SK-MEL-5 (cell line): ENCODE results near the gene MPP2. TPM values are rescaled to one million over a fixed set of nuclear protein-coding genes. Genes with fewer than 3 reads are reported as not detected.
"Not testable (repeated sequence)": the region's sequence is repeated elsewhere in the genome, so short reads cannot be mapped to it uniquely, and the experiment has no call there.

Experiments
- DNase-seq: peaks from one replicate; pipeline ENCODE4 v3.0.0-alpha.2; 2016; ENCODE audit warnings: low read depth, low spot score
- in situ Hi-C: cut with HindIII; loops from 2 replicates; pipeline ENCODE4 v1.10.0; 2016; ENCODE audit warnings: low sequenced_read_pairs, high pct_unique_total_duplicates, low pct_unique_long_range_greater_than_20kb
- polyA plus RNA-seq, 2 experiments: library from polyadenylated mRNA; depleted of rRNA; stranded (reverse); fragments of >200 nt; gene quantifications; 2 replicates each; pipeline ENCODE4 v1.2.3, GENCODE V29; 2015
- total RNA-seq: library from RNA; depleted of rRNA; stranded (reverse); fragments of >200 nt; shearing (Covaris generic); gene quantifications from 2 replicates; pipeline ENCODE4 v1.2.3, GENCODE V29; 2014; rRNA removed

The MPP2 gene
- total RNA-seq = 1.8 TPM in 2 replicates
- 7.8 and 8.5 TPM in 2 replicates for polyA plus RNA-seq (2015; cell fraction: cytosol; rRNA removed)
- polyA plus RNA-seq (2015; cell fraction: nucleus; rRNA removed) = 4.4 and 9.1 TPM in 2 replicates

GRCh38 chr17:43907425-43907981 lies at the start of gene MPP2:
MPP2 (minus strand) TSS chr17:43907536; CDS start chr17:43904460, 3,076 bp downstream.
- DNase-seq = peak; percentile 74
- in situ Hi-C loops = no loop called here

GRCh38 chr17:43956222-43956621 lies 48.9 kb upstream of the MPP2 start:
- no peak for DNase-seq
- in situ Hi-C loops = no loop called here

GRCh38 chr17:43953746-43954145 lies 46.4 kb upstream of the MPP2 start, which contains the start of gene PYY:
PYY (minus strand) TSS chr17:43953940; CDS start chr17:43953483, 457 bp downstream.
- in situ Hi-C loops = no loop called here
- no peak for DNase-seq

GRCh38 chr17:43952724-43953666 lies 45.7 kb upstream of the MPP2 start:
- in situ Hi-C loops = no loop called here
- DNase-seq = no peak

- in situ Hi-C loops = no loop called here
- DNase-seq = no peak
Measured at GRCh38 chr17:43952351-43952723, 45.0 kb upstream of the MPP2 start.

- DNase-seq = no peak
- in situ Hi-C loops = no loop called here
Measured at GRCh38 chr17:43951750-43952149, 44.4 kb upstream of the MPP2 start.

GRCh38 chr17:43950554-43950953 lies 43.2 kb upstream of the MPP2 start:
- in situ Hi-C loops = no loop called here

GRCh38 chr17:43949781-43950180 lies 42.4 kb upstream of the MPP2 start:
- in situ Hi-C loops = no loop called here
- peak; percentile 25 for DNase-seq

More at GRCh38 chr17:43950554-43950953, 43.2 kb upstream of the MPP2 start:
- no peak for DNase-seq

- DNase-seq = no peak
- in situ Hi-C loops = no loop called here
Measured at GRCh38 chr17:43946781-43947180, 39.4 kb upstream of the MPP2 start.

GRCh38 chr17:43945074-43945829 lies 37.9 kb upstream of the MPP2 start:
- DNase-seq = no peak
- in situ Hi-C loops = no loop called here

GRCh38 chr17:43942051-43942685 lies 34.8 kb upstream of the MPP2 start, which contains the start of gene PPY:
PPY (minus strand) TSS chr17:43942476; CDS start chr17:43941654, 822 bp downstream.
- no peak for DNase-seq
- in situ Hi-C loops = no loop called here

GRCh38 chr17:43940630-43941029 lies 33.3 kb upstream of the MPP2 start:
- peak; percentile 71 for DNase-seq
- in situ Hi-C loops = no loop called here

- in situ Hi-C loops = no loop called here
- no peak for DNase-seq
Measured at GRCh38 chr17:43939886-43940285, 32.5 kb upstream of the MPP2 start.

- DNase-seq, in situ Hi-C loops: not testable (repeated sequence)
Measured at GRCh38 chr17:43939452-43939851, 32.1 kb upstream of the MPP2 start.

GRCh38 chr17:43938838-43939182 lies 31.5 kb upstream of the MPP2 start:
- DNase-seq = no peak
- in situ Hi-C loops = no loop called here

- in situ Hi-C loops = no loop called here
- DNase-seq = no peak
Measured at GRCh38 chr17:43936434-43936833, 29.1 kb upstream of the MPP2 start.

- no peak for DNase-seq
- in situ Hi-C loops = no loop called here
Measured at GRCh38 chr17:43935926-43936261, 28.6 kb upstream of the MPP2 start.
